Karpas-422 (cell line): ENCODE data around the gene ARL17A. TPM values are rescaled to one million over a fixed set of nuclear protein-coding genes. Genes with fewer than 3 reads are reported as not detected.
"Not testable (repeated sequence)": the region's sequence is repeated elsewhere in the genome, so short reads cannot be mapped to it uniquely, and the experiment has no call there.

Experiments used
- DNase-seq: peaks from one replicate; pipeline ENCODE4 v3.0.0-alpha.2; 2015
- H2AFZ ChIP-seq: fragments of 200-600 bp; sonication (generic); 2 replicates; pipeline ENCODE4 v1.6.1; 2014; ENCODE audit warnings: antibody characterized with exemption, low read length, mixed read lengths
- H3K27ac ChIP-seq: fragments of 200-600 bp; sonication (generic); 2 replicates; pipeline ENCODE4 v1.5.1; 2014; ENCODE audit warnings: mild to moderate bottlenecking, low read length, moderate library complexity
- H3K27me3 ChIP-seq: fragments of 200-600 bp; sonication (generic); 2 replicates; pipeline ENCODE4 v1.6.1; 2014; ENCODE audit warnings: low read length, mixed read lengths
- H3K36me3 ChIP-seq: fragments of 200-600 bp; sonication (generic); 2 replicates; pipeline ENCODE4 v1.6.1; 2014; ENCODE audit warnings: low read length, mixed read lengths; ENCODE audit not compliant: insufficient read depth
- H3K4me1 ChIP-seq: fragments of 200-600 bp; sonication (generic); 2 replicates; pipeline ENCODE4 v1.6.1; 2014; ENCODE audit warnings: mild to moderate bottlenecking, low read length, mixed read lengths
- H3K4me2 ChIP-seq: fragments of 200-600 bp; sonication (generic); 2 replicates; pipeline ENCODE4 v1.6.1; 2014; ENCODE audit warnings: low read length, low read depth, mild to moderate bottlenecking; ENCODE audit not compliant: poor library complexity, severe bottlenecking
- H3K4me3 ChIP-seq: fragments of 200-600 bp; sonication (generic); 2 replicates; pipeline ENCODE4 v1.5.1; 2014; ENCODE audit warnings: mild to moderate bottlenecking, antibody characterized with exemption, low read length, mixed read lengths
- H3K79me2 ChIP-seq: fragments of 200-600 bp; sonication (generic); 2 replicates; pipeline ENCODE4 v1.6.1; 2014; ENCODE audit warnings: mild to moderate bottlenecking, low read length, mixed read lengths
- H3K9ac ChIP-seq: fragments of 200-600 bp; sonication (generic); 2 replicates; pipeline ENCODE4 v1.6.0; 2014; ENCODE audit warnings: low read length
- H3K9me2 ChIP-seq: fragments of 200-600 bp; sonication (generic), shearing (Covaris generic); replicated peaks from 2 replicates; pipeline ENCODE4 v1.6.0; 2014; ENCODE audit warnings: mild to moderate bottlenecking, low read length, moderate library complexity; ENCODE audit not compliant: insufficient read depth
- H3K9me3 ChIP-seq: fragments of 300-700, 200-600 bp; sonication (generic); 2 replicates; pipeline ENCODE4 v1.6.1; 2014; ENCODE audit warnings: low read length, mixed read lengths
- H4K20me1 ChIP-seq: fragments of 200-600 bp; sonication (generic); 2 replicates; pipeline ENCODE4 v1.6.1; 2014; ENCODE audit warnings: mild to moderate bottlenecking, antibody characterized with exemption, low read length, low read depth; ENCODE audit not compliant: insufficient read depth
- total RNA-seq: library from RNA; depleted of rRNA; stranded (reverse); fragments of >200 nt; shearing (Covaris generic); gene quantifications from 2 replicates; pipeline ENCODE4 v1.2.3, GENCODE V29; 2014; ENCODE audit warnings: low replicate concordance

ARL17A gene
- total RNA-seq, 1 experiment from 2014 or later: 56.6 TPM

DNA sequence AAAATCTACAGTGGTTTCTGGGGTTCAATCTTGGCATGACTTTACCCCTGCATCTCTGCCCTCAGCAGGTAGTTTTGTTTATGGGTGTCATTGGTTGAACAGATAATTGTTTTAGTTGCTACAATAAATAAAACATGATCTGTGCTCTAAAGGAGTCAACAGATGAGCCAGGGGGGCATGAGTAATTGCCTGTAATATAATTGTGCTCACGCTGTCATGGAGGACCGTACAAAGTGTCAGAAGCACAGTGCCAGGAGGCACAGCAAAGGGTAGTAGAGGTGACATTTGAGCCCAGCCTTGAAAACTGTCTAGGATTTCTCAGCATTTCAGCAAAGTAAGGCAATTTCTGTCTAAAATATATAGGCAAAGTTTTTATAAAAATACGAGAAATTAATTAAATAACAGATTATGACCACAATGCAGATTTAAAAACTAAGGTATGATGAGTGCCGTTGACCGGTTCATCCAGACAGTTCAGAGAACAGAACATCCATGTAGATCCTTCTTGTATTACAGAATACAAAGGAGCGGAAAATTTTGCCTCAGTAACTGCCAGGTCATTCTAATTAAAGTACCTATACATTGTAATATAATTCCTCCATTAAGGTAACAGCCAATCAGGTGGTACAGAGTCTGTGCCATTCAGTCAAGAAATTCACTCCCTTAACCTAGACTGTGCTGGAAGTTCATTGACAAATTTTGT is 79.9 kb downstream of the ARL17A start:
- H3K9me2 ChIP-seq, DNase-seq, H2AFZ ChIP-seq, H3K36me3 ChIP-seq, H3K4me1 ChIP-seq, H3K27me3 ChIP-seq, H3K9me3 ChIP-seq, H3K9ac ChIP-seq, H3K4me2 ChIP-seq, H4K20me1 ChIP-seq, H3K27ac ChIP-seq, H3K4me3 ChIP-seq: not testable (repeated sequence)
- peaks cover 35% of the 10 kb centered on the region for H3K79me2 ChIP-seq

DNA sequence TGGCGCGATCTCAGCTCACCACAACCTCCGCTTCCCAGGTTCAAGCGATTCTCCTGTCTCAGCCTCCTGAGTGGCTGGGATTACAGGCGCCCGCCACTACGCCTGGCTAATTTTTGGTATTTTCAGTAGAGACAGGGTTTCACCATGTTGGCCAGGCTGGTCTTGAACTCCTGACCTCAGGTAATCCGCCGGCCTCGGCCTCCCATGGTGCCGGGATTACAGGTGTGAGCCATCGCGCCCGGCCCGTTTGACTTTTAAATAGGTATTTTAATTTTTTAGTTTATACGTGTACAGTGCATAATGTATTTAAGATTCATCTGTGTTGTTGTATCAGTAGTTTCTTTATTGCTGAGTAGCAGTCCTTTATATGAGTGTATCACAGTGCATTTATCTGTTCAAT is 87.5 kb downstream of the ARL17A start:
- not testable (repeated sequence) for H4K20me1 ChIP-seq, H3K4me1 ChIP-seq, H3K4me3 ChIP-seq, H3K27ac ChIP-seq, H3K9me2 ChIP-seq, H2AFZ ChIP-seq, H3K9ac ChIP-seq, H3K4me2 ChIP-seq, H3K9me3 ChIP-seq, H3K36me3 ChIP-seq, H3K27me3 ChIP-seq
- peak; percentile 16 for DNase-seq
- H3K79me2 ChIP-seq: peaks cover 29% of the 10 kb centered on the region

DNA sequence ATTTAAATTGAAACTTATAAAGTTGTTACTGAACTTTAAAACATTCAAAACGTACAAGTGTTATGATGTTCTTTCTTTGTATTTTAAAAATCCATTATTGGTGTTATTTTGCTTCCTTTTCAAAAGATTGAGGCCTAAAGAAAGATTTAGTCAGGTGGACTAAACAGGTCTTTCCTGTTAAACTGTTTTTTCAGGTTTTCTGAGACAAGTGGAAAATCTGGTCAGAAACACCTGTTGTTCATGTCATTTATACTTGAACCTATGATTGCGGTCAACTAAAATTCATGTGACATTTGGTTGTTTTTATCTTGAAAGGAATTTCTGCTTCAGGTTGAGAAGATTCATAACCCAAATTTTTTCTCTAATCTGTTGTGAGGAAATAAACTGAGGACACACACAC is 98.2 kb downstream of the ARL17A start:
- not testable (repeated sequence) for H3K4me3 ChIP-seq, H3K79me2 ChIP-seq, H4K20me1 ChIP-seq, H3K9me3 ChIP-seq, H3K27me3 ChIP-seq, H3K36me3 ChIP-seq, H3K27ac ChIP-seq, H3K4me1 ChIP-seq, H3K9me2 ChIP-seq, DNase-seq, H3K4me2 ChIP-seq, H3K9ac ChIP-seq, H2AFZ ChIP-seq

DNA sequence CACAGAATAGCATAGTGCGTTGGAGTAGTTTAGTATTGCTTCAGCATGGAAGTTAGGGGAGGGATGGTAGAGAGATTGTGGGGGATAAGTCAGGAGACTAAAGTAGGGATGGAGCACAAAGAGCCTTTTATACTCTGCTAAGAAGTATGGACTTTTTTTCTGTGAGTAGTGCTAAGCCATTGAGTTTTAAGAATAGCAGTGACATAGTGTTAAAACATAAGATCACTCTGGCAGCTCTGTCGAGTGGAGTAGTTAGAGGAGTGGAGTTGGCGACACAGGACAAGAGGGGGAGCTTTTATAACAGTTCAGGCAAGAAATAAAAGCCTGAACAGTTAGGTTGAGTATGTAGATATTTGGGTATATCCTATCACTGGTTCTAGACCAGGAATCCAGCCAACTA is 100.7 kb downstream of the ARL17A start:
- not testable (repeated sequence) for H3K79me2 ChIP-seq, H3K36me3 ChIP-seq, H3K4me2 ChIP-seq, DNase-seq, H3K9ac ChIP-seq, H3K4me3 ChIP-seq, H3K9me2 ChIP-seq, H3K4me1 ChIP-seq, H3K9me3 ChIP-seq, H3K27me3 ChIP-seq, H3K27ac ChIP-seq, H4K20me1 ChIP-seq, H2AFZ ChIP-seq

DNA sequence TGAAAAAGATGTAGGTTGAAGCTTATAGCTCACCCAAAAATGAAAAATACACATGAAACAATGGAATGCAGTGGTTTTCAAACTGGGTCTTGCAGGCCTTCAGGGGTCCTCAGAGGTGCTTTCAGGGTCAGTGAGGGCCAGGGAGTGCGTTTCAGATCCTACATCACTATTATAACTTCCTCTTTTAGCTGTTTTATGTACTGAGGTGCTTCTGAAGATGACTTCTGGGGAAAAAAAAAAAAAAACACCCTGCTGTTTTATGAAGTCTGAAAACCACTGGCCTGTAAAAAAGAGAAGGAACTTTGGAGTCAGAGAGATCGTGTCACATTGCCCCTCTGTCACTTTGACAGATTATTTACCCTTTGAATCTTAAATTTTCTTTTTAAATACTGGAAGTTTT is 103.9 kb downstream of the ARL17A start:
- not testable (repeated sequence) for H3K9me3 ChIP-seq, H3K9ac ChIP-seq, H3K36me3 ChIP-seq, H3K79me2 ChIP-seq, H3K9me2 ChIP-seq, H3K4me1 ChIP-seq, H4K20me1 ChIP-seq, H3K4me2 ChIP-seq, H3K27ac ChIP-seq, DNase-seq, H3K27me3 ChIP-seq, H3K4me3 ChIP-seq, H2AFZ ChIP-seq

DNA sequence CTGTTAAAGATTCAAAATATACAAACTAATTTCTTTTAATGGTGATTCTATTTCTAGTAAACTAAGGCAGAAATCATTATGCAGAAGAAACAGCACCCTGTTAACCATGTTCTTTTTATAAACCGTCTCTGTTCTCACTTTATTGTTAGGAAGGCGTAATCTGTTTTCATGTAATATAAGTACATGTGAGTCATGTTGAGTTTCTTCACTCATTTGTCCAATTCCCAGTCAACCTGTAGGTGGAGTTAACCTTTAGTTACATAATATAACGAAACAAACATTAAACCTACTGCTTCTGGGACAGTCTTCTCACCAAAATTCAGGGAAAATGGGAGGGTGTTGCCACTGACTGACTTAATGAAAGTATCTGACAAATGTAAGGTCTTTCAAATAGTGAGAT is 105.0 kb downstream of the ARL17A start:
- not testable (repeated sequence) for H3K9ac ChIP-seq, DNase-seq, H3K4me2 ChIP-seq, H3K9me2 ChIP-seq, H3K36me3 ChIP-seq, H2AFZ ChIP-seq, H3K4me3 ChIP-seq, H3K27ac ChIP-seq, H3K9me3 ChIP-seq, H3K4me1 ChIP-seq, H3K79me2 ChIP-seq, H3K27me3 ChIP-seq, H4K20me1 ChIP-seq

DNA sequence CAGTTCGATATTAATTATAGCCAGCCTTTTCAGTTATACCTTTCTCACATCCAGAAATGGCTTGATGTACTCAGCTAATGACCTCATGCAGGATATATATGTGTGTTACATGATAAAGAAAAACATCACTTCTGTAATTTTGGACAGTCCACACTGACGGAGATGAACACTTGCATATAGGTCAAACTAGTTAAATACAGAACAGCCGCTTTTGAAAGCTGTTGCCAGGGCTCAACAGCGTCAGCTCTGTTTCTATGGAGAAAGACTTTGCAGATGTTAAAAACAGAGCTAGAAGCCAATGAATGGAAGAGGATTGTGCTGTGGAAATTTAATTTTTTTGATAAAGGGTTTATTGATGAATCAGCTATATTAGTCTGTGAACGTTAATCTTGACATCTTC is 111.9 kb downstream of the ARL17A start:
- H3K4me2 ChIP-seq, H3K79me2 ChIP-seq, H3K9me2 ChIP-seq, H3K27me3 ChIP-seq, H3K27ac ChIP-seq, H3K9ac ChIP-seq, H4K20me1 ChIP-seq, H3K9me3 ChIP-seq, H2AFZ ChIP-seq, H3K4me3 ChIP-seq, DNase-seq, H3K36me3 ChIP-seq, H3K4me1 ChIP-seq: not testable (repeated sequence)
